Measurements from ENCODE around the gene ATXN2.

Gene ATXN2

DNA sequence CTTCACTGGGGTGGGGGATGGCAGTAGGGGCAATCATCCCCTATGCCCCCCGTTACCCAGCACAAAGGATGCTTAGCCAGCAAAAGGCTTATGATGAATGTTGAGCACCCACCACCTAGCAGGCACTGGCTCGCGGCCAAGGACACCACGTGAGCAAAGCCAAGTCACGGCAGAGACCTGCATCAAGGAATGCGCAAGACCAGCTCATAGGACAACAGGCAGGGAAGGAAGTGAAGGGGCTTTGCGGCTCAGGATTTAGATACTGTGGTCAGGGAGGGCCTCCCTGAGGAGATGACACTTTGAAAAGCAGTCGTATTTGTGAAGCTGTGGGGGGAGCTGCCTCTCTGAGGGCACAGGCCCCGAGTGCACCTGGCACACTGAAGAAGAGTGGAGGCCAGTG lies 160.6 kb downstream of the ATXN2 start:
- FAIRE-seq (no peak), DNase-seq (ENCODE audit: low spot score) (peak; percentile 74)

DNA sequence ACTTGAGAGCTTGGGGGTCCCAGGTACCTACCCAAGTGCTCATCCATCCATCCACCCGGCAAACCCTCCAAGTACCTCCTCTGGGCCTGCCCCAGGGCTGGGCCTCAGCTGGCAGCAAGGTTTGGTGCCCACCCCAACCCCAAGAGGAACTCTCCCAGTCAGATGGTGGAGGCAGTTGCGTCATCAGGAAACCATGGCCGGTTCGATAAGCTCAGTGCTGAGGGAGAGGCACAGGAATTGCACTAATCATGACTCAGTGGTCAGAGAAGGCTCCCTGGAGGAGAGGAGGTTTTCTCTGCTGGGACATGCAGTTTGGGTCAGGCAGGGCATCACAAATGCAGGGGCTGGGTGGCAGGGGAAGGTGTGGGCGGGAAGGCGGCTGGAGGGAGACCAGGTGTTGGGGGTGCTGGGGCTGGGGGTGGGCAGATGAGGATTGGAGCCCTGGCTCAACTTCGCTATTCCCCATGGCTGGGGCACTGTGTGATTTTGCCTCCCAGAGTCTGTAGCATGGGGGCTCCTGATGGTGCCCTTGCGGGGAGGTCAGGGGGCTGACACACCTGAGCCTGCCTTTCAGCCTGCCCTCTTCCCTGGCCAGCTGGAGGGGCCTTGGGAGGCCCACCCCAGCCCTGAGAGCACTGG lies 161.2 kb downstream of the ATXN2 start:
- FAIRE-seq (peak; percentile 41), DNase-seq (ENCODE audit: low spot score) (peak; percentile 76)

DNA sequence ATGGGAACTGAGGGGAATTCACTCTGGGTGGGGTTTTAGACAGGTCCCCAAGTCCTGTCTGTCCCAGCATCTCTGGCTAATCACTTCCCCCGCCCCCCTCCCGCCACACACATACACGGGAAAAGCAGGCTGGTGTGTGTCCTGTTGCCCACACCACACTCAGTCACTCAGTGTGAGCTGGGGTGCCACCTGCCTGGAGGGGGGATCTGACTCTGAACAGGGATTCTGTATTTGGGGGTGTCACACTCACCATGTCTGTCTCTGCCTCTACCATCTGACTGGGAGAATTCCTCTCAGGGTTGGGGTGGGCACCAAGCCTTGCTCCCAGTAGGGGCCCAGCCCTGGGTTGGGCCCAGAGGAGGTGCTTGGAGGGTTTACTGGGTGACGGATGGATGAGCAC lies 162.3 kb downstream of the ATXN2 start:
- DNase-seq (ENCODE audit: low spot score), result no peak
- no peak for FAIRE-seq

GRCh38 chr12:111436266-111436665 lies 162.8 kb downstream of the ATXN2 start:
- DNase-seq (ENCODE audit: low spot score) (no peak), FAIRE-seq (no peak)

DNA sequence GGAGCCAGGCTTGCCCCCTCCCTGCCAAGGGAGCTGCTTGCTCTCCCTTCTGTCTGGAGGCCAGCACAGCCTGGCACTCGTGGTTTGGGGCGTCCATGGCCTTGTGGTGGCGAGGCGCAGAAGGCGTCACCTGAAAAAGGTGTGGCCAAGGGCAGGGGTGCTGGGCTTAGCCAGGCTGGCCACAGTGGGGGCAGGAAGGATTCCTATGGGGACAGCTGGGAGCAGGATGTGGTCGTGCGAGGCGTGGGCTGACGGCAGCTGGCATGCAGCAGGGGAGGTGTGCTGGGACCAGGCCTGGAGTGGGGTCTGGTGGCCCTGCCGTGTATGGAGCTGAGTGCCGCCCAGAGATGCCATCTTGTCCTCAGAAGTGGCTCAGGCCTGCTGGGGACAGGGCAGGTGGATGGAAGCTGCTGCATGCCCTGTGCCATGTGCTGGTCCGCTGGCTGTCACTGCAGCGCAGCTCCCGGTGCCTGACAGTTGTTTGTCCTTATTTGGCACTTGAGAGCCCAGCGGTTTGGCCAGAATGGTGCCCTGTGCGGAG lies 163.4 kb downstream of the ATXN2 start:
- FAIRE-seq (no peak), DNase-seq (ENCODE audit: low spot score) (peak; percentile 20)

DNA sequence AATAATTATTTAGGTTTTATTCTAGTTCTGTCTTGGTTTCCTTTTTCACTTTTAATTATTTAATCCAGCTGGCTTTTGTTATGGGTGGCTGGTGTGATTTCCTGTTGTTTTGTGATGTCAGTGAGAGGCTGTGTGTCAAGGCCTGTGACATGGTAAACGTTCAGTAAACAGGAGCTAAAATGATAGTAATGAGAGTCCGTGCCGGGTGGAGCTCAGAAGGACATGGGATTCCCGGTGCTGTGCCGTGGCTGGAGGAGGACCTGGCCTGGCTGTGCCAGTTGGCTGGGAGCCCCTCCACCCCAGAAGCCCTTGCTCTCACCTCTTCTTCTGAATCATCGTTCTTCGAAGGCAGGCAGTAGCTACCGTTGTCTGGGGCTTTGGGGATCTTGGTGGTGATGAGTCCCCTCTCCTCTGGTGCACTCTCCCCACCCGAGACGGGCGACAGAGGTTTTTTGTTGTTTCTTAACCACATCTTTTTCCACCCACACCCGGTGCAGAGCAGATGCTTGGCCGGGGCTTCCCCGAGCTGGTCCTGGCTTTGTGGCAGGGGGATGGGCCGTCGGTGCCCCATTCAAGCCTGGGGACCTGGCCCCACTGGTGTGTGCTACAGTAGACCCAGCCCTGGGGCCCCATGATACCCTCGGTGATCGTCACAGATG lies 164.3 kb downstream of the ATXN2 start:
- DNase-seq (ENCODE audit: low spot score) (peak; percentile 47), FAIRE-seq (no peak)

DNA sequence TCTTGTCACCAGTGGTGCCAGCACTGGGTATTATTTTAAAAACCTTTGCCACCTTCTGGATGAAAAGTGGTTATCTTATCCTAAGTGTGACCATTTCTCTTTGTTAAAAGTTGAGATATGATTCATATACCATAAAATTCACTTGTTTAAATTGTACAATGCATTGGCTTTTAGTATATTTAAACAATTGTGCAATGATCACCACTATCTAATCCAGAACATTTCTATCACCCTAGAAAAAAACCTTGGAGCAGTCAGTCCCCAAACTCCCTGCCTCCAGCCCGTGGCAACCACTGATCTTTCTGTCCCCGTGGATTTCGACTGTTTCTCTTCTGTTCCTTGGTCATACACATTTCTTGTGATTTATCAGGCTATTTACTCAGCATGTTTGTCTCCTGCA lies 165.1 kb downstream of the ATXN2 start:
- DNase-seq (ENCODE audit: low spot score), result no peak
- FAIRE-seq, result no peak

DNA sequence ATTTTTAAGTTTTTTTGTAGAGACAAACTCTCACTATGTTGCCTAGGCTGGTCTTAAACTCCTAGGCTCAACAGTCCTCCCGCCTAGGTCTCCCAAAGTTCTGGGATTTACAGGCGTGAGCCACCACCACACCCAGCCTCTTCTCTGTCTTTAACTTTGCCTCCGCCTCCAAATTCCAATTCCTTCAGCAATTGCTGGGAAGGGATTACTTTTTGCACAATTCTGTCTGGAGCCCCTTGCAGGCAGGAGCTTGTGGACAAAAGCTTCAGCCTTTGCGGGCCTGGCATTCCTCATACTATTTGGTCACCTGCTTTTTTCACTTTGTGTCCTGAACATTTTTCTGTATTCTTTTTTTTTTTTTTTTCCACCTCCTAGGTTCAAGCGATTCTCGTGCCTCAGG lies 167.3 kb downstream of the ATXN2 start:
- DNase-seq (ENCODE audit: low spot score) (no peak), FAIRE-seq (no peak)

DNA sequence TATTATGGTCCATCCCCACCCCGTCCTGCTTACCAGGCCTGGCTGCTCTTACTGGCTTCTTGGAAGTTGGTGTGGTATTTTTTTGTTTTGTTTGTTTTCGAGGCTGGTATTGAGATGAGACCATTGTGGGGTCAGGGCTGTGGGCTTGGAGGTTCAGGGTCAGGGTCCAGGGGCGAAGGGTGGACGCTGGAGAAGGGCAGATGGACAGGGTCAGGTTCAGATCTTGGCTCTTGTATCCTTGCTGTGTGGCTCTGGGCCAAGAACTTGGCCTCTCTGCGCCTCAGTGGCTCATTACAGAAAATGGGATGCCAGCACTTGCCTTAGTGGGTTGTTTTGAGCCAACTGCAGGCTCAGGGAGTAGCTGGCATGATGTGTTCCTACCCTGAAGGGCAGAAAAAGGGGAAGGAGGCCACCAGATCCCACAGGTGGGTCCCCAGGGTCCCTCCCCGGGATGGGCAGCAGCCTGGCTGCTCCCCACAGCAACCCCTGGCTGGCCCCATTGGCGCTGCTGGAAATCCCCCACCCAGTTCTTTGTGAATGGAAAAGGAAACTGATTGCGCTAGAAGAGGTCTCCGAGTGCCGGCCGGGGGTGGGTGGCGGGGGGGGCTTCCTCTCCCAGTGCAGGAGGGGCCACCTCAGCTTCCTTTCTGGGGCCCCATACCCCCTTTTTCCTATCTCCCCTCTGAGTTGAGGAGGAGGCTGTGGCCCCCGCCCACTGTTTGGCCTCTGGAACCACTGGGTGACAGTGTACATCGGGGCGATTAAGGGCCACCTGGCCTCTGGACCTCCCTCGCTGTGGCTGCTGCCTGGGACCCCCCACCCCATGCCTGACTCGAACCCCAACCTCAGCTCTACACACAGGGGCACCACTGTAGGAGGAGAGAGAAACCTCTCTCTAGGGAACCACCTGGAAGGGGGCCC lies 168.4 kb downstream of the ATXN2 start:
- FAIRE-seq (no peak), DNase-seq (ENCODE audit: low spot score) (no peak)

DNA sequence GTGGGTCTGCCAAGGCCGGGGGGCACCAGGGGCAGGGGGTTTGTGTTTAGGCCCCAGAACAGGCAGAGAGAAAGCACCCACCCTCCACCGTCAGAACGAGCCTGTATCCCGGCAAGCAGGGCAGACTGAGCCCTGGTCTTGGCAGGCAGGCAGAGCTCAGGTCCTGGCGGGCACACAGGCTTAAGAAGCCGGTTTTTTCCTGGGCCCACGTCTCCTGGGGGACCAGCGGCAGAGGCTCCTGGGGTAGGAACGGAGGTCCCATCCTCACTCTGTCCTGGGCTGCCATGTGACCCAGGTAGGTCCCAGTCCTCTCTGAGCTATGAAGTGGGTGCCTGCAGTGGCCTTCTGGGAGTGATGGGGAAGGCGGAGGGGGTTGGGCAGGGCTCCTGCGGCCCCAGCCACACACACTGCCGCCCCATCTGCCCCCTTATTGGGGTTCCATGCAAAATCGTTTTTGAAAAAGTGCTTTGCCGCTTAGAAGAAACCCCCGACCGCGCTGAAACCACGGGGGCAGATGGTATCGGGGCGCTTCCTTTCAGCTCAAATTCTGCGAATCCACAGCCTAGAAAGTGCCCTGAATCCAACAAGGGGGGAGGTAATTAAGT lies 169.2 kb downstream of the ATXN2 start:
- FAIRE-seq (no peak), DNase-seq (ENCODE audit: low spot score) (no peak)

DNA sequence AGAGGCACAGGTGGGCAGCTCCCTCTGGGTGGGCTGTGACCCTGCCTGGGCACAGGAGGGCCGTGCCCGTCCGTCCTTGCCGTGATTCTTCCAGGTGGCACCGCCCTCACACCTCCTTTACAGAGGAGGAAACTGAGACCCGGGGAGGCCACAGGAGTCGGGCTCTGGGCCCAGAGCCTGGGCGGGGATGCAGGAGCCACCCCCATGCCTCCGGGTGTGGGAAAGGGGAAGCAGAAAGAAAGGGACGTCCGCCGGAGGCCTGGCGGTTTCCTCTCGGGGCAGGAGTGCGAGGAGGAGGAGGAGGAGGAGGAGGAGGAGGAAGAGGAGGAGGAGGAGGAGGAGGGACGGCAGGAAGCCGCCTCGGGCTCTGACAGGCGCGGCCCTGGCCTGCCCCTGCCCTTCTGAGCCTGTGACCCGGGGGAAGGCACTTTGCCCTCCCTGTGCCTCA lies 170.4 kb downstream of the ATXN2 start:
- FAIRE-seq (no peak), DNase-seq (ENCODE audit: low spot score) (no peak)

DNA sequence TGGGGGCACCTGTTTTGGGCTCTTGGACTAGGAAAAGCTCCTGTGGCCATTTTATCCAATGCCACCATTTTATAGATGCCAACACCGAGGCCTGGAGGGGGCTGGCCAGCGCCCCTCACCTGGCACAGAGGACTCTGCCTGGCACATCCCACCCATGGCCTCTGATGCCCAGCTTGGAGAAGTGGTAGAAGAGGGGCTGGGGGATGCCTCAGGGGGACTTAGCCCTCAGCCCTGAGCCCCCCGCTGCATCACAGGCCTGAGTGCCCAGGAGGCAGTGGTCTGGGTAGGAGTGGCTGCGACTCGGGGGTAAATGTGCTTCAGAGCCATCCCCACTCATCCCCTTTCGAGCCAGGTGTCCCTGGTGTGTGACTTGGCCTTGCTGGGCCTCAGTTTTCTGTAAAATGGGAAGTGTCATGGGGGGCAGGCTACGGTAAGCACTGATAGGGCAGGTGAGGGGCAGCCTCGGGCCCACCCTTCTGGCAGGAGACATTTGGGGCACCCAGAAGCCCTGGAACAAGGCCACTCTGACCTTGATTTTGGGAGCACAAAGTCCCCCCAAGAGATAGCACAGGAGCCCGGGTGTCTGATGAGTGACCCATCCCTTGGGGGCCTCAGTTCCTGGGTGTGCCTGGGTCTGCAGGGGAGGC lies 170.9 kb downstream of the ATXN2 start:
- DNase-seq (ENCODE audit: low spot score) (no peak), FAIRE-seq (no peak)

GRCh38 chr12:111427417-111428074 lies 171.6 kb downstream of the ATXN2 start:
- FAIRE-seq, result no peak
- no peak for DNase-seq (ENCODE audit: low spot score)

GRCh38 chr12:111426344-111427185 lies 172.6 kb downstream of the ATXN2 start:
- no peak for FAIRE-seq

DNA sequence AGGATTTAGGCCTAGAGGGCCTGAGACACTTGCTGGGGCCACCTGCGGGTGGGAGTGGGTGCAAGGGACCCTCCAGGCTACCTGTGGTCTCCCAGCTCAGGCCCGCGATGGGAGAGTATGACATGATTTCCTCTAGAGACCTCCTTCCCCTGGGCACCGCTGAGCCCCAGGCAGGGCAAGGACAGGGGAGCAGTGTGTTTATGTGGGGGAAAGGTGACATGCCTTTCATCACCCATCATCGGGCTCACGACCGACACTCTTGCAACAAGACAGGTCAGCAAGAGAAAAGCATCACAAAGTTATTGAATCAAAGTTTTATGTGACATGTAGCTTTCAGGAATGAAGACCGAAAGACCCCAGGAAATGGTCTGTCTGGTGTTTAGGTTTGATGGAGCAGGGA lies 173.5 kb downstream of the ATXN2 start:
- FAIRE-seq, result no peak
- DNase-seq (ENCODE audit: low spot score), result no peak

More at GRCh38 chr12:111426344-111427185, 172.6 kb downstream of the ATXN2 start:
- peak; percentile 22 for DNase-seq (ENCODE audit: low spot score)

DNA sequence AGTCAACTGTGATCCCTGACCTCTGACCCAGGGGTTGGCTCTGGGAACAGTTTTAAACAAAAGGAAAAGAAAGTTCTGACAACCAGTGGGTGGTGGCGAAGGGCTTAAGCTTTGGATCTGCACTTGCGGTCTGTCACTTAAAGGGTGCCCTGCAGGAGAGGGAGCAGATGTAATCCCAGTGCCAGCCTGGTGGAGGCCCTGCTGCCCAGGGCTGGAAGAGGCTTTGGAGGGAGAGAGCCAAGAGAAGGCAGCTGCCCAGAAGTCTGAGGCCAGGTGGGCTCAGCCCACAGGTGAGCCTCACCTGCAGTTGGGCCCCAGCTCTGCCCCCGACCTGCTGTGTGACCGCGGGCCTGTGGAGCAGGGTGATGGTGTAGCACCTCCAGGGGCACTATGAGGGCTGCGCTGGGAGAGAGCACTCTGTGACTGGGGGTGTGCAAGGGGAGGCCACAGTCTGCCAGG lies 174.3 kb downstream of the ATXN2 start:
- DNase-seq (ENCODE audit: low spot score) (no peak), FAIRE-seq (no peak)

- DNase-seq (ENCODE audit: low spot score), result no peak
- FAIRE-seq, result no peak
These were observed 174.8 kb downstream of the ATXN2 start for GRCh38 chr12:111424189-111424792.

DNA sequence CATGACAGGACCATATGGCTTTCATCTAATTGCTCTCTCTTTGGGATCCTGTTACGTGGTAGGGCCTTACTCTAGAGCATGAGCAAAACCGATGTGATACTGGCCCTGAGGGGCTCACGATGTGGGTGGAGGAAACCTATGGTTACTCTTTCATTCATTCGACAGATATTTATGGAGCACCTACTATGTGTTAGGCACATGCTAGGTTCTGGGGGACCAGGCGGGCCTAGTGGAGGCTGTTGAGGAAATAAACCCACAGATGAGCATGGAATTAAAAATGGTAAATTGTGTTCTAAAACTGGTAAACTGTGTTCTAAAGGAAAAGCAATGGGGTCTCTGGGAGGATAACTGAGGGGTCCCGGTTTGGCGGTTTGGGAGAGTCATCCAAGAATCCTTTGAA lies 178.6 kb downstream of the ATXN2 start:
- DNase-seq (ENCODE audit: low spot score) (no peak), FAIRE-seq (no peak)

DNA sequence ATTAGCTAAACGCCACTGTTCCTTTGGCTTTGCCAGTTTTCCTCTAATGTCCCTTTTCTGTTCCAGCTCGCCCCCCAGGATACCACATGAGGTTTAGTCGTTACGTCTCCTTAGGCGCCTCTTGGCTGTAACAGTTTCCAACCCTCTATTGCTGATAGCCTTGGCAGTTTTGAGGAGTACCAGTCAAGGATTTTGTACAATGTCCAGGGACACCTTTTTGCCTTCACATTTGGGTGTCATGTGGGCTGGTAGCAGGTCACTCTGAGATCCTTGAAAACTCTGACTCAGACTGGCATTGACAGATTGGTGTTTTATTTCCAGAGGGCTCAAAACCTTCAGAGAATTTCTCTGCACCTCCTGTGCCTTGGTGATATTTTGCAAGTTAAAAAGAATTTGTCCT lies 179.3 kb downstream of the ATXN2 start:
- FAIRE-seq, result no peak

More for the DNA sequence above, 179.3 kb downstream of the ATXN2 start:
- no peak for DNase-seq (ENCODE audit: low spot score)
